ENCODE measurements around the gene FAM50B. TPM values are rescaled to one million over a fixed set of nuclear protein-coding genes. Genes with fewer than 3 reads are reported as not detected.

The FAM50B gene
- total RNA-seq, 2 donors from 2014 or later = 2.7 to 5.1 TPM

Other genes with a start within 250 kb of the FAM50B start
- gene PXDC1, start 97.7 kb upstream of the FAM50B start, total RNA-seq = 1 to 10 TPM; 4.3 to 9.6 TPM
- gene FAM217A, start 229.8 kb downstream of the FAM50B start, total RNA-seq = not detected